ENCODE measurements around the gene MALSU1.

The MALSU1 gene

GRCh38 chr7:23337374-23337773, 38.2 kb downstream of the MALSU1 start:
- ChIA-PET POLR2A (no interaction called here), CTCF (interaction anchor here (0.8 to 1.8 kb wide), 5 partner anchors 9 to 22 kb away, joined by 3 to 8 read pairs (median 3); no protein-coding TSS in a partner anchor)
- TF ChIP-seq CTCF (IDR thresholded peaks at IDR 0.05; ENCODE audit: control extremely low read depth, extremely low read depth, low read depth, missing control alignments): no peak
- DNase-seq (ENCODE audit: extremely low spot score): no peak

GRCh38 chr7:23338439-23338838, 39.3 kb downstream of the MALSU1 start:
- no peak for TF ChIP-seq CTCF (IDR thresholded peaks at IDR 0.05; ENCODE audit: control extremely low read depth, extremely low read depth, low read depth, missing control alignments)
- CTCF ChIA-PET: interaction anchor here (0.7 to 1.8 kb wide), 3 partner anchors 8 to 17 kb away, joined by 3 to 8 read pairs (median 3); no protein-coding TSS in a partner anchor
- DNase-seq (ENCODE audit: extremely low spot score): no peak
- POLR2A ChIA-PET: no interaction called here

GRCh38 chr7:23338863-23339262, 39.7 kb downstream of the MALSU1 start:
- no peak for DNase-seq (ENCODE audit: extremely low spot score)
- POLR2A ChIA-PET: no interaction called here
- CTCF ChIA-PET: interaction anchor here (1.0 to 1.8 kb wide), 3 partner anchors 9 to 17 kb away, joined by 3 to 8 read pairs (median 5); no protein-coding TSS in a partner anchor
- TF ChIP-seq CTCF (IDR thresholded peaks at IDR 0.05; ENCODE audit: control extremely low read depth, extremely low read depth, low read depth, missing control alignments): no peak

- CTCF ChIA-PET: interaction anchor here (1.2 to 6.5 kb wide), 2 partner anchors 8 to 17 kb away, joined by 3 to 32 read pairs; no protein-coding TSS in a partner anchor
These were observed 42.9 kb downstream of the MALSU1 start for GRCh38 chr7:23341846-23342598.

GRCh38 chr7:23343102-23343501, 44.0 kb downstream of the MALSU1 start:
- no peak for TF ChIP-seq CTCF (IDR thresholded peaks at IDR 0.05; ENCODE audit: control extremely low read depth, extremely low read depth, low read depth, missing control alignments)
- no peak for DNase-seq (ENCODE audit: extremely low spot score)
- ChIA-PET CTCF (interaction anchor here (1.2 to 6.5 kb wide), 5 partner anchors 9 to 204 kb away, joined by 3 to 32 read pairs (median 3); no protein-coding TSS in a partner anchor), POLR2A (no interaction called here)

More at GRCh38 chr7:23341846-23342598, 42.9 kb downstream of the MALSU1 start:
- POLR2A ChIA-PET: no interaction called here
- no peak for TF ChIP-seq CTCF (IDR thresholded peaks at IDR 0.05; ENCODE audit: control extremely low read depth, extremely low read depth, low read depth, missing control alignments)
- no peak for DNase-seq (ENCODE audit: extremely low spot score)

GRCh38 chr7:23343806-23344475, 44.8 kb downstream of the MALSU1 start:
- CTCF ChIA-PET: interaction anchor here (1.2 to 6.5 kb wide), 5 partner anchors 11 to 203 kb away, joined by 3 to 32 read pairs (median 4); no protein-coding TSS in a partner anchor
- POLR2A ChIA-PET: no interaction called here
- TF ChIP-seq CTCF (IDR thresholded peaks at IDR 0.05; ENCODE audit: control extremely low read depth, extremely low read depth, low read depth, missing control alignments): no peak
- no peak for DNase-seq (ENCODE audit: extremely low spot score)

Data from GM10248 (cell line).